T-cell (primary cell): Measurements from ENCODE around the gene ASPSCR1. TPM values are rescaled to one million over a fixed set of nuclear protein-coding genes. Genes with fewer than 3 reads are reported as not detected.

ENCODE experiments used
- ATAC-seq, 4 experiments: fragments of 200-7000 bp in 3 of 4; fragments of 150-1000 bp in 1 of 4; cut with Tn5 transposase; replicated peaks in 1 of 4; 1 replicate in 3 of 4; 2 replicates in 1 of 4; pipeline ENCODE4 v1.10.0; 2021; ENCODE audit warnings: moderate library complexity in 3 of 4, mild to moderate bottlenecking in 2 of 4, moderate number of reproducible peaks in 1 of 4
- CTCF ChIA-PET, 2 donors: fragments of 300-600 bp; sonication (Branson Sonifier 250); formaldehyde crosslinking; loops; one replicate each; lab custom pipeline; 2022; ENCODE audit warnings: antibody characterized with exemption in 2 of 2; lab: Charles Lee
- POLR2A ChIA-PET, 2 donors: fragments of 300-600 bp; sonication (Branson Sonifier 250); formaldehyde crosslinking; loops; one replicate each; lab custom pipeline; 2022; ENCODE audit warnings: antibody characterized with exemption in 2 of 2; lab: Charles Lee
- DNase-seq, 35 experiments: peaks; one replicate each; pipeline versions ENCODE4 v3.0.0 to v3.0.0-alpha.2; 2013 to 2023
- H3K27ac ChIP-seq: one replicate; pipeline ENCODE4 v1.5.1; 2013; ENCODE audit warnings: low read length
- H3K27me3 ChIP-seq, 2 experiments: replicated peaks in 1 of 2; 1 replicate in 1 of 2; 2 replicates in 1 of 2; pipeline versions ENCODE4 v1.6.1 to v1.7.0; 2013; ENCODE audit warnings: low read length in 1 of 2, mixed read lengths in 1 of 2; ENCODE audit not compliant: control insufficient read depth in 2 of 2, insufficient read depth in 2 of 2; ENCODE audit errors: extremely low read depth in 1 of 2
- H3K36me3 ChIP-seq, 2 donors: 1 replicate in 1 of 2; 2 replicates in 1 of 2; pipeline versions ENCODE4 v1.6.1 to v1.7.0; 2013; ENCODE audit warnings: low read length in 1 of 2; ENCODE audit not compliant: control insufficient read depth in 2 of 2, insufficient read depth in 1 of 2; ENCODE audit errors: extremely low read depth in 1 of 2
- H3K4me1 ChIP-seq, 2 experiments: 1 replicate in 1 of 2; 2 replicates in 1 of 2; pipeline versions ENCODE4 v1.6.1 to v1.7.0; 2013; ENCODE audit warnings: low read length in 2 of 2, mixed read lengths in 1 of 2; ENCODE audit not compliant: insufficient read depth in 2 of 2, control insufficient read depth in 1 of 2; ENCODE audit errors: extremely low read depth in 1 of 2
- H3K4me3 ChIP-seq, 2 donors: 1 replicate in 1 of 2; 2 replicates in 1 of 2; pipeline versions ENCODE4 v1.5.1 to v1.7.0; 2013; ENCODE audit warnings: mild to moderate bottlenecking in 2 of 2, low read length in 1 of 2, moderate library complexity in 1 of 2; ENCODE audit not compliant: control insufficient read depth in 1 of 2; ENCODE audit errors: extremely low read depth in 1 of 2
- H3K9me3 ChIP-seq: 2 replicates; pipeline ENCODE4 v1.7.0; 2013
- H3K27ac Mint-ChIP-seq, 2 donors: one replicate each; pipeline ENCODE4 v1.8.0; 2020 to 2021; ENCODE audit warnings: mild to moderate bottlenecking in 2 of 2, mixed read lengths in 2 of 2
- H3K27me3 Mint-ChIP-seq, 2 donors: one replicate each; pipeline ENCODE4 v1.8.0; 2021 to 2022; ENCODE audit warnings: mixed read lengths in 2 of 2
- H3K36me3 Mint-ChIP-seq: one replicate; pipeline ENCODE4 v1.8.0; 2021; ENCODE audit warnings: mixed read lengths
- H3K4me1 Mint-ChIP-seq, 3 donors: one replicate each; pipeline ENCODE4 v1.8.0; 2020 to 2022; ENCODE audit warnings: mixed read lengths in 3 of 3, mild to moderate bottlenecking in 1 of 3
- H3K4me3 Mint-ChIP-seq, 3 donors: one replicate each; pipeline ENCODE4 v1.8.0; 2020 to 2022; ENCODE audit warnings: mild to moderate bottlenecking in 3 of 3, mixed read lengths in 3 of 3, moderate library complexity in 3 of 3
- H3K9me3 Mint-ChIP-seq, 3 donors: one replicate each; pipeline ENCODE4 v1.8.0; 2020 to 2022; ENCODE audit warnings: mixed read lengths in 3 of 3
- WGBS: methylation state at CpG from one replicate; pipeline ENCODE4 v1.1.5; 2013; ENCODE audit warnings: missing lambda C conversion rate; ENCODE audit not compliant: insufficient coverage; 5-methylcytosine and 5-hydroxymethylcytosine counted together
- total RNA-seq, 35 experiments: library from RNA in 6 of 35; stranded (reverse) in 6 of 35; fragments of 120-200 nt in 1 of 35; gene quantifications; one replicate each; pipeline versions ENCODE4 v1.2.1 to v1.2.4 and lab custom pipeline; 2013 to 2026

The ASPSCR1 gene
- total RNA-seq, 5 donors from 2014 or later (not counting 1 experiment from before 2014, with no cell fraction given): 34.6 to 49.7 (median 44.9) TPM

DNA sequence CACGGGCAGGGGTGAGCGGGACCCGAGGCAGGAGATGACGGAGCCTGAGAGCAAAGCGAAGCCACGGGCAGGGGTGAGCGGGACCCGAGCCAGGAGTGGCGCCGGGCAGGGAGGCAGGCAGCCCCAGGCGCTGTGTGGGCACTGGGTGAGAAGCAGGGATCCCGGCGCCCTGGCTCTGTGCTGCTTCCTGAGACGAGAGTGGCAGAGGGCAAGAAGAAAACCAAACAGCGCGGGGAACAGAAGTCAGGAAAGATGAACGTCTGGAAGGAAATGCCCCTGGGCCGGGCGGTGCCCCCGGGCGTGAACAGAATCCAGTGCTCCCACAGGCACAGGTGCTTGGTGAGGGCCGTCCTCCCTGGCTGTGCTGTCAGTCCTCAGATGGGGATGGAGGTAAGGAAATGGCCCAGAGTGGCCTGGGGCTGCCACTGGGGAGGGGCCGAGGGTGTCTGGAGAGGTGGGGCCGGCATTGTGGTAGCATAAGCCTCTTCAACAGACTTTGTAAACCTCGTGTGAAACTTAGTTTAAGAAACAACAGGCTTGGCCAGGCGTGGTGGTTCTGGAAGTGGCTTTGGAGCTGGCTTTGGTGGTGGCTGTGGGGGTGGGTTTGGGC lies 9.8 kb downstream of the ASPSCR1 start:
- ChIA-PET POLR2A (no interaction called here), CTCF (no interaction called here)
- Histone ChIP-seq H3K9me3 (no peaks in the 10 kb centered on the region), H3K4me1 (peaks cover 0 to 6% of the 10 kb centered on the region in 2 experiments), H3K27me3 (no peaks in the 10 kb centered on the region), H3K4me3 (no peak overlapping the region), H3K36me3 (peaks cover 24 to 32% of the 10 kb centered on the region in 2 donors), H3K27ac (no peak overlapping the region)
- 92% methylated on average over 24 of the region's 26 CpGs for WGBS
- no peak for ATAC-seq
- no peaks in the 10 kb centered on the region for H3K27me3 Mint-ChIP-seq
- DNase-seq: no peak
- H3K4me3 Mint-ChIP-seq: no peak overlapping the region
- peaks cover 17% of the 10 kb centered on the region for H3K36me3 Mint-ChIP-seq
- no peaks in the 10 kb centered on the region for H3K9me3 Mint-ChIP-seq
- H3K27ac Mint-ChIP-seq: no peak overlapping the region
- H3K4me1 Mint-ChIP-seq: peaks cover 10 to 18% (median 14%) of the 10 kb centered on the region in 3 donors

DNA sequence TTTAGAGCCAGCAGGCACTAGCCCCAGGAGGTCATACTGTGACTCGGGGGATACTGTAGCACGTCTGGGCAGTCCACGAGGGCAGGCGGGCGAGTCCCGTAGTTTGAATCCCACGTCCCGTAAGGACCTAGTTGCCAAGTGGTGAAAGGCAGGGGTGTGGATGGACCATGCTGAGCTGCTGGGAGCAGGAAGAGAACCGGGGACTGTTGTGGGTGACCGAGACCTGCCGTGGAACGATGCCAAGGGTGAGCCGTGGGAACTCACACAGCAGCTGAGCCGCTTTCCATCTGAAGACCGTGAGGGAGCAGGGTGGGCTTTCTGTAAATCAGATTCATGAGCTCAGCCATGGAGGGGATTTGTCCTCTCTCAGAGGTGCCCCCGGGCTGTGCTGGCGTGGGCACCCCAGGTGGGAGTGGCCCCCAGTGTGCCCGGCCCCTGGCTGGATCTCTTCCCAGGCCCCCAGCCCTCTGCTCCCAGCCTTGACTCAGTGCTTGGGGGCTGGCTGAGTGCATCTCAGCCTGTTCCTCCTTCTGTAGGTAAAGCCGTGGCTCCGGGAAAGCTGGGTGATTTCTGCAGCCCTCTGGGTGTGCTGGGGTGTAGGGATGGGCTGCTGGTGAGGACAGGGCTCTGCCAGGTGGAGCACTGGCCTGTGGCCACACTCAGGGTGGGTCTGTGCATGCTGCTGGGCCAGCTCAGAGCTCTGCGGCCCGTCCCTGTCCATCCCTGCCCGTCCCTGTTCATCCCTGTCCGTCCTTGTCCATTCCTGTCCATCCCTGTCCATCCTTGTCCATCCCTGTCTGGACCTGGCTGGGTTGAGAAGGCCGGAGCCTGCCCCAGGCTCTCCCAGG lies 13.6 kb downstream of the ASPSCR1 start:
- H3K4me3 ChIP-seq: no peak overlapping the region
- H3K9me3 ChIP-seq: no peaks in the 10 kb centered on the region
- no peaks in the 10 kb centered on the region for H3K27me3 ChIP-seq
- H3K27me3 Mint-ChIP-seq: no peaks in the 10 kb centered on the region
- 97% methylated on average over 23 of the region's 25 CpGs for WGBS
- no peak overlapping the region for H3K4me3 Mint-ChIP-seq
- peaks cover 11% of the 10 kb centered on the region for H3K36me3 Mint-ChIP-seq
- POLR2A ChIA-PET: no interaction called here
- ATAC-seq (no peak), DNase-seq (no peak)
- peaks cover 4 to 6% (median 4%) of the 10 kb centered on the region in 3 donors for H3K4me1 Mint-ChIP-seq
- CTCF ChIA-PET: no interaction called here
- no peaks in the 10 kb centered on the region for H3K4me1 ChIP-seq
- H3K27ac Mint-ChIP-seq: no peak overlapping the region
- peaks cover 11 to 14% of the 10 kb centered on the region in 2 donors for H3K36me3 ChIP-seq
- no peaks in the 10 kb centered on the region for H3K9me3 Mint-ChIP-seq
- H3K27ac ChIP-seq: no peak overlapping the region

DNA sequence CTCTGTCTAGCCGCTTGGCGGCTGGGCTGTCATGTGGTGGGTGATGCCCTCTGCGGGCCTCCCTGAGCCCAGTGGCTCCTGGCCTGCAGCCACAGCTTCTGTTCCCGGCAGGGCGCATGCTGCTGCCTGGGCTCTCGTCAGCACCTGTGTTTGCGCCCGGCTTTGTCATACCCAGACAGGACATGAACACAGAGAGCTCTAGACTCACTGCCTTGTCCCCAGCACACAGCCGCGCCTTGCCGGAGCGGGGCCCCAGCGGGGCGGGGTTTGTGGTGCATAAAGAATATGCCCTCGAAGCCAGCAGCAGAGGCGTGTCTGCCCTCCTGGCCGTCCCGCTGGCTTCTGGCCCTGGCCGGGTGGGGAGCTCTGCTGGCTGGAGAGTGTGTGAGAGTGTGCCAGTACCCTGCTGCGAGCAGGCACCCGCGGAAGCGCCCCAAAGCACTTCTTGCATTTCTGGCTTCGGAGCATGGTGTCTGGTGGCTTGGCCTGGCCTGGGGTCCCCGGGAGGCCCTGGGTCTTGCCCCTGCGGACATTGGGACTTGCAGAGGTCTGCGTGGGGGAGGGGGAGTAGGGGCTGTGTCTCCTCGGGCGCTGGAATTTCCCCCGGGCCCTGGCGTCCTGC lies 14.4 kb downstream of the ASPSCR1 start:
- POLR2A ChIA-PET: no interaction called here
- no peaks in the 10 kb centered on the region for H3K27me3 ChIP-seq
- no peak overlapping the region for H3K4me3 Mint-ChIP-seq
- no peak overlapping the region for H3K4me3 ChIP-seq
- DNase-seq (no peak), ATAC-seq (no peak)
- CTCF ChIA-PET: no interaction called here
- no peaks in the 10 kb centered on the region for H3K9me3 Mint-ChIP-seq
- peaks cover 6% of the 10 kb centered on the region for H3K36me3 Mint-ChIP-seq
- H3K36me3 ChIP-seq: peaks cover 6 to 9% of the 10 kb centered on the region in 2 donors
- H3K4me1 ChIP-seq: no peaks in the 10 kb centered on the region
- peaks cover 4 to 6% (median 4%) of the 10 kb centered on the region in 3 donors for H3K4me1 Mint-ChIP-seq
- WGBS: 89% methylated on average over 22 of the region's 31 CpGs
- no peaks in the 10 kb centered on the region for H3K9me3 ChIP-seq
- H3K27me3 Mint-ChIP-seq: no peaks in the 10 kb centered on the region
- no peak overlapping the region for H3K27ac Mint-ChIP-seq
- H3K27ac ChIP-seq: no peak overlapping the region

DNA sequence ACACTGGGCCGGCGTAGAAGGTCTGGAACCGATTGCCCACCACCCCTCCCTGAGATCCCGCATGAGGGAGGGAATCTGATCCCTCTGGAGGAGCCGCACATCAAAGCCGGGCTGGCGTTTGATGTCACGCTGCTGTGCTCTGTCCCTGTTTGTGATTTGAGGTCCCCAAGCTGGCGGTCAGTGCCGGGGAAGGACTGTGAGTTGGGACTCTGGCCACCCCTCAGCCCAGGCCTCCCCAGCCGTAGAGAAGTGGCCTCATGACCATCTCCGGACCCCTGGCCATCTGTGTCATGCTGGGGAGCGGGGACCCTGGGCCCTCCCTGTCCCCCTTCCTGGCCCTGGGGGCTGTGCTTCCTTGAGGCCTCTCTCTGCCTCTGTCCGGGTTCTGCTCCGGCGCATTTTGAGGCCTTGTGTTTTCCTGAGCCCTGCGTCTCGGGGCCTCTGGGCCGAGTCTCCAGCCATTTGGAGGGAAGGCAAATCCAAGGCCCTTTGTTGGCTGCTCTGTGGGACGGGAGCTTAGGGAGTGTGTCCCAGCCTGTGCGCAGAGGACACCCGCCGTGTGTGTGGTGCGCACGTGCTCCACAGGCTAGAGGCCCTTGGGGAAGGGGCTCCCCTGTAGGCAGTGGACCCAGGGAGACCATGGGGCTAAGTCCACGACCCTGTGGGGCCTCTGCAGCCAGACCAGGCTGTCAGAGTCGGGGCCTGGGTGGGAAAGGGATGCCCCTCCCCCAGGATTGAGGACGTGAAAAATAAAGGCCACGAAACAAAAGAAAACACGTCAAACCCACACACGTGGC lies 15.1 kb downstream of the ASPSCR1 start:
- no peak overlapping the region for H3K4me3 Mint-ChIP-seq
- CTCF ChIA-PET: no interaction called here
- H3K36me3 ChIP-seq: peaks cover 4 to 5% of the 10 kb centered on the region in 2 donors

DNA sequence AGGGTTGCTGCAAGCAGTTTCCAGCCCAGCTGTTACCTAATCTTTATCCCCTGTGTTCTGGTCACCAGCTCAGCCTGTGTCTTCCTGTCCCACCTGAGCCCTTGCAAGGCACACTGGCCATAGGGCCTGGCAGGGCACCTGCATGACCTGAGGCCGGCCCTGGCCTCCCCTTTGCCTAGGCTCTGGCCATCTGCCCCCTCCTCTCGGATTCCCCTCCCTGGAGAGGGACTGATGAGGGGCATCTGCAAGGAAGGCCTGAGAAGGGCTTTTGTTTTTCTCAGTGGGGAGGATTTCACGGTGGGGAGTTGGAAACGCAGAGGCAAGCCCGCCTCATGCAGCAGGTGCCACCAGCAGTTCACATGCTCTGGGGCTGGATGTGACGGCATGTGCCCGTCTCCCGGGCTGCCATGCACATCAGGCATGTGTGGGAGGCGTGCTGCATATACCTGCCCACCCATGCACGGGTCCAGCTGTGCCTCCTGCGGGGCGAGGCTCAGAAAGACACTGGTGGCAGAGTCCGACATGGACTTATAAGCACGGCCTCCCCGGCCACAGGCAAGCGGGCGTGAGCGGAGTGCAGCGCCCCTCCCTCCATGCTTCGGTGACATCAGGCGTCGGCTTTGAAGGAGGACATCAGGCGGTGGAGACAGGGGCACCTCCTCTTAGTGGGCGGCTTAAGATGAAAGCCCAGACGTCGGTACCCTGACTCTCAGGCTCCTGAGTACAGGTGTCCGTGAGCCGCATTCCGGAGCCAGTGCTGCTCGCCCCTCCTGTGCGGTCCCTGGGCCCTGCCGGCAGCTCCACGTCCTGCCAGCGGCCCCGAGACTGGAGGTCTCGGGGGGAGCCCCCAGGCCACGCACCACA lies 16.5 kb downstream of the ASPSCR1 start:
- POLR2A ChIA-PET: no interaction called here

More for the DNA sequence above, 15.1 kb downstream of the ASPSCR1 start:
- no peak for ATAC-seq
- Mint-ChIP-seq H3K27me3 (no peaks in the 10 kb centered on the region), H3K36me3 (peaks cover 5% of the 10 kb centered on the region), H3K4me1 (peaks cover 4 to 6% (median 4%) of the 10 kb centered on the region in 3 donors), H3K27ac (no peak overlapping the region), H3K9me3 (no peaks in the 10 kb centered on the region)
- Histone ChIP-seq H3K27ac (no peak overlapping the region), H3K27me3 (no peaks in the 10 kb centered on the region), H3K4me3 (no peak overlapping the region), H3K4me1 (no peaks in the 10 kb centered on the region), H3K9me3 (no peaks in the 10 kb centered on the region)
- POLR2A ChIA-PET: no interaction called here
- WGBS: 94% methylated on average over 23 of the region's 31 CpGs
- no peak for DNase-seq

More for the DNA sequence above, 16.5 kb downstream of the ASPSCR1 start:
- DNase-seq: no peak
- Mint-ChIP-seq H3K4me1 (peaks cover 4 to 6% (median 4%) of the 10 kb centered on the region in 3 donors), H3K9me3 (no peaks in the 10 kb centered on the region), H3K27me3 (no peaks in the 10 kb centered on the region), H3K27ac (no peak overlapping the region), H3K36me3 (peaks cover 8% of the 10 kb centered on the region), H3K4me3 (no peak overlapping the region)
- ATAC-seq: no peak
- 94% methylated on average over 34 of the region's 37 CpGs for WGBS
- H3K4me3 ChIP-seq: no peak overlapping the region
- CTCF ChIA-PET: no interaction called here
- no peak overlapping the region for H3K27ac ChIP-seq
- no peaks in the 10 kb centered on the region for H3K4me1 ChIP-seq
- peaks cover 4 to 5% of the 10 kb centered on the region in 2 donors for H3K36me3 ChIP-seq
- H3K27me3 ChIP-seq: no peaks in the 10 kb centered on the region
- no peaks in the 10 kb centered on the region for H3K9me3 ChIP-seq
